ENCODE data around the gene CMTR2.

GRCh38 chr16:71242036-71242435, 47.2 kb downstream of the CMTR2 start:
- TF ChIP-seq CTCF (IDR thresholded peaks at IDR 0.05; ENCODE audit: insufficient read depth, low read length), result no peak
- TF ChIP-seq POLR2AphosphoS5 (IDR thresholded peaks at IDR 0.05; ENCODE audit: low read depth), result no peak
- no peak for TF ChIP-seq SPI1 (IDR thresholded peaks at IDR 0.05; ENCODE audit: borderline replicate concordance, low read depth)
- TF ChIP-seq REST (IDR thresholded peaks at IDR 0.05; ENCODE audit: insufficient replicate concordance, low read depth), result no peak
- TF ChIP-seq GABPA (IDR thresholded peaks at IDR 0.05; ENCODE audit: low read depth), result no peak
